HG03565 (cell line): ENCODE measurements around the gene CFAP65.

Experiments
- ATAC-seq: cut with Tn5 transposase; IDR thresholded peaks from one replicate; pipeline ENCODE4 v1.9.1; 2021; ENCODE audit warnings: mild to moderate bottlenecking, moderate library complexity; ENCODE audit not compliant: unreplicated experiment

The CFAP65 gene

GRCh38 chr2:219032051-219032745 is 9.1 kb downstream of the CFAP65 start:
- ATAC-seq = no peak

GRCh38 chr2:219031005-219031738 is 10.1 kb downstream of the CFAP65 start:
- ATAC-seq = no peak

DNA sequence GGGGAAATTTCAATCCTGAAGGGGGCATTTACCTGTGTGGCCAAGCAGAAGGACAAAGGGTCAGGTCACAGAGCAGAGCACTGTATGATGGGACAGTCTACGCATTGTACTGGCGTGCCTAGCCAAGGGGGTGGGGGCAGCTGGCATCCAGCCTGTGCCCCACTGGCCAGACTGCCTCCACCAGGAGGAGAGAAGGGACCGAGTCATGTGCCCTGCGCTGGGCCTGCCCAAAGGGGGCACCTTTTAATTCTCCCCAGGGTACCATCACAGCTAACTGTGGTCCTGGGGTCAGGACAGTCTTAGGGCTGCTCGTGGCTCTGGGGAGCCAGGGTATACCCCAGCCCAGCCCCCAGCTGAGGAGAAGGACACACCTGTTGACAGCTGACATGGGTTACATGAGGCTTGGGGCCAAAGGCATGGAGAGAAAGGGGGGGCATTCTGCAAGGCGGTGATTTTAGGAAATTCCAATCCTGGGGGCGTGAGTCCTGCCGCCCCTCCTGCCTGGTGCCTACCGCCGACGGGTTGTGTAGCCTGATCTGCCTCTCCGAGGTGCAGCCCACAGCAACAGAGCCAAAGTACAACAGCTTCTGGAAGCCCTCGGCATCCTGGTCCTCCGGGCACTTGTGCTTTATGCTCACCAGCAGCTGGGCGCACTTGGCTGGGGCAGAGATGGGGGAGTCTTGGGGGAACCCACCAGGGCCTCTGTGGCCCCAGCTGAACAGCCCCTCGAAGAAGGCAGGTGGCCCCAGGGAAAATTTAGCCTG is 11.0 kb downstream of the CFAP65 start:
- ATAC-seq = no peak

GRCh38 chr2:219029829-219030165 is 11.5 kb downstream of the CFAP65 start:
- no peak for ATAC-seq

DNA sequence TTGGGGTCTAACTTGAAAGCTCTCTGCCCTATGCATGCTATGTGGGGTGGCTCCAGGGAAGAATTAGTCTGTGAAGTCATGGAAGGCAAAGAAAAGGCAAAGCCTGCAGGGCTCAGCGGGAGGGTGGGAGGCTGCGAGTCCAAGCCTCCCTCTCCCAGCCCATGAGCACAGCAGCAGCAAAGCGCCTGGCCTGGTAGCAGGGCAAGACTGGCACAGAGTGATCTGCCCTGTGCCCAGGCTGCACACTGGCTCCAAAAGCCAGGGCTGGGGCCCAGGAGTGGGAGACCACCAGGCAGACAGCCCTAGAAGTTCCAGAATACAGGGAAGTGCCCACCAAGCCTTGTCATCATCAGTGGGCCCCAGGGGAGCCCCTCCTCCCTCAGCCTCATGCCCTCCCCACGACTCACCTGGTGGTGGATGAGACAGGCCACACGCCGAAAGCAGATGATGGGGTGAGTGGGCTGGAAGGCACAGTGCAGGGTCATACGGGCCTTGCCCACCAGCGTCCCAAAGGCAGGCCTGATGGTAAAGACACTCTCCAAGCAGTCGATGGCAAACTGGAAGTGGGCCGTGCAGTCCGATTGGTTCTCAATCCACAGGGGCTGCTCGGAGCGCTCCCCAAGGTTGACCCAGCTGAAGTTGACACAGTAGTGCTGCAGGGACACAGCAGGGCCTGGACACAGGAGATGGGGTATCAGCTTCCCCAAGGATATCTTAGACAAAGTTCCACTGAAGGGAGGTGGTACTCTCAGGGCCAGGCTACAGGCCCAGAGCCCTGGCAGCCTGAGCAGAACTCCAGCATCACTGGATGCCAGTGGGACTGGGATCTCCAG is 12.1 kb downstream of the CFAP65 start:
- no peak for ATAC-seq

- ATAC-seq = no peak
These were observed 13.2 kb downstream of the CFAP65 start for GRCh38 chr2:219028141-219028540.

DNA sequence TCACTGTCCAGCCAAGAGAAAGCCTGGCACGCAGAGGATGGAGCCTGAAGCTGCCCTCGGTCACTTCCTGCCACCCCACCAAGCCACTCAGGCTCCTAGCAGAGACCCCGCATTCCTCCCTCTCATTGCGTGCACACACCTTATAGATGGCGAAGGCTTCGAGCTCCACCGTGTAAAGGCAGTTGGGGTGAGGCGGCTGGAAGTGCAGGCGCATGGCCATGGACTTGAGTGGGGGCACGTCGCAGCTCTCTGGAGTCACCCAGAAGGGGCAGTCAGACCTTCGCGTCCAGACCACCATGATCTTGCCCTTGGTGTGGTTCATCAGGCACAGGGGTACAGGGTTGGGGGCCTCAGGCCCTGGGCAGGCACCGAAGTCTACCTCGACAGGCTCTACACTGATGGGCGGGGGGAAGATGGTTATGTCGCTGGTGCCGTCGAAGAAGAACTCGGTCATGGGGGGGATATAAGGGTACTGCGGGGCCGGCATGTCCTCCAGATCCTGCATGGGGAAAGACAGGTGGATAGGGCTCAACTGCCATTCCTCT is 13.7 kb downstream of the CFAP65 start:
- no peak for ATAC-seq

GRCh38 chr2:219026946-219027345 is 14.4 kb downstream of the CFAP65 start:
- no peak for ATAC-seq

DNA sequence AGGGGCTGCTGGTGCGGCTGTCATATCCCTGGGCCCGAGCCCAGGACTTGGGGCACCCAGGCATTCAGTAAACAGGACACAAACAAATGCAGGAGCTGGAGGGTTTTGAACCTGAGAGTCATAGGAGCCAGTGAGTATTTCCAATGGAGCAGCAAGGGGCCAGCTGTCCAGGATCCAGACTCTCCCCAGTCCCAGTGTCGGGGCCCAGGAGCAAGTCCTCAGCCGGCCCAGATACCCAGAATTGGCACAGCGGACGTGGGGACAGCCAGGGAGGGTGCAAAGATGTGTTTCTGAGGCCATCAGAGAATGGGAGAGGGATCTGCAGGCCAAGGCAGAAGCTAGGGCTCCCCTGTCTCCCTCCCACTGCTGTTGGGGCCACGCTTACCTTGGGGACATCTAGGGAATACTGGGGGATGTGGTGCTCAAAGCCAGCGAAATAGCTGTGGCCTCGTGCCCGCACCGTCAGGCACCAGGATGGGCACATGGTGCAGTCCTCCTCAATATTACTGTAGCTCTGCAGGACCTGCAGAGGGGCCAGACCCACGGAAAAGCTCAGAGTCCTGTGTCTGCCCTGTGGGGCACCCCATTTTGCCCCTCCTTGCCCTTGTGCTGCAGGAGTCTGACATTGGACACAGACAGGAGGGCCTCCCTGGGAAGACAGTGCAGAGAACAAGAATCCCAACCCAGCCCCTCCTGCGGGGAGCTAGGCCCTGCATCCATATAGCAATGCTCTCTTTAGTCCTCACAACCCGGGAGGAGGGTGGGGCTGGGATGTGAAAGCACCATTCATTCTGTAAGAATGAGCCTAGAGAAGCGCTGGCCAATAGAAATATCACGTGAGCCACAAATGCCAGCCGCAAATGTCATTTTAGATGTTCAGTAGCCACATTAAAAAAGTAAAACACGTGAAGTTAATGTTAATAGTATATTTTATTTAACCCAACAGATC is 15.4 kb downstream of the CFAP65 start:
- no peak for ATAC-seq

DNA sequence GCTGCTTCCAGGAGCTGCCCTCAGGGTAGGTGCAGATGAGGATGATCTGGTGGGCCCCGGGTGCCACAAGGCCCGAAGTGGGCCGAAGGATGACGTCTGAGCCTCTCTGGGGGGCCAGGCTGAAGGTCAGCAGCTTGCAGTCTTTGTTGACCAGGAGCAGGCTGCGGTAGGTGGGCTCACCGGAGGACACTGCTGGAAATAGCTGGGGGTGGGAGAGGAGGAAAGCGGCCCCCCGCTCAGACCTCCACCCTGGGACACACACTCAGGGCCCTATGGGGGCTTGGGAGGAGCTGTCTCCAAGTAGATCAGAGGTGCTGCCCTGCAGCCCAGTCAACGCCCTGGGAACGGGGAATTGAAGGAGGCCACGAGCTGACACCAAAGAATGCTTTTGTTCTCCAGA is 17.3 kb downstream of the CFAP65 start:
- no peak for ATAC-seq

DNA sequence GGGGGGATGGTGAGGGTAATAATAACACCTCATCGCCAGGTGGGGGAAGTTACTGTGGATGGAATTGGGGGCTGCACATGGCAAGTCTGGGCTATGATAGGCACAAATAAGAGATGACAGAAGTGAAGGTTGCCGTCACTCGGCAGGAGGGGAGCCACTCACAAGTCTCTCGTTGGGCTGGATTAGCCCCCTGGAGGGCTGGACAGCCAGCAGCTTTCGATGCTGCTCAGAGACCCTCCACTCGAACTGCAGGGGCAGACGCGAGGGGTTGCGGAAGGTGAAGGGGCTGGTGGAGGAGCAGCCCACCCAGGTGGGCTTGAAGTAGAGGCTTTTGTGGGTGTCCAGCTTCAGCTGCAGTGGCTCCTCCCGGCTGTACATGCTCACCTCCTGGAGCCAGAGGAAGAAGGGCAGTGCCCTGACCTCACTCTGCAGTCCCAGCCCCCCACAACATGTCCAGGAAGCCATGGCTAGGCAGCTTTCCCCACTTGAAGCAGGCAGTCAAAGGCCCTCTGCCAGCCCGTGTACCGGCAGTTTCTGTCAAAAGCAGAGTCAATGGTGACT is 18.2 kb downstream of the CFAP65 start:
- ATAC-seq = no peak

- ATAC-seq = no peak
These were observed 18.7 kb downstream of the CFAP65 start for GRCh38 chr2:219022616-219023015.

- no peak for ATAC-seq
These were observed 19.3 kb downstream of the CFAP65 start for GRCh38 chr2:219022041-219022440.

DNA sequence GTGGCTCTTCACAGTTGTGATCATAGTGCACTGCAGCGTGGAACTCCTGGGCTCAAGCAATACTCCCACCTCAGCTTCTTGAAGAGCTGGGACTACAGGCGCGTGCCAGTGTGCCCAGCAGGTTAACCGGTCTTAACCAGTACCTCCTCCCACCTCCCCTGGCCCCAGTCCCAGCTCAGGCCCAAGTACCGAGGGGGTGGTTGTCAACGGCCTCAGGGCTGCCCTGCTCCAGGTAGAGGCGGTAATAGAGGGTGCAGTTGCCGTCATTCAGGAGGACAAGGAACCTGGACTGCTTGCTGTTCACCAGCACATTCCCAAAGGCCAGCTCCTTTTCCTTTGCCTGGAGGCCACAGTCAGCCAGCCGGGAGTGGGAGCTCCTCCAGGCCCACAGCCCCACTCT is 19.7 kb downstream of the CFAP65 start:
- ATAC-seq = no peak

DNA sequence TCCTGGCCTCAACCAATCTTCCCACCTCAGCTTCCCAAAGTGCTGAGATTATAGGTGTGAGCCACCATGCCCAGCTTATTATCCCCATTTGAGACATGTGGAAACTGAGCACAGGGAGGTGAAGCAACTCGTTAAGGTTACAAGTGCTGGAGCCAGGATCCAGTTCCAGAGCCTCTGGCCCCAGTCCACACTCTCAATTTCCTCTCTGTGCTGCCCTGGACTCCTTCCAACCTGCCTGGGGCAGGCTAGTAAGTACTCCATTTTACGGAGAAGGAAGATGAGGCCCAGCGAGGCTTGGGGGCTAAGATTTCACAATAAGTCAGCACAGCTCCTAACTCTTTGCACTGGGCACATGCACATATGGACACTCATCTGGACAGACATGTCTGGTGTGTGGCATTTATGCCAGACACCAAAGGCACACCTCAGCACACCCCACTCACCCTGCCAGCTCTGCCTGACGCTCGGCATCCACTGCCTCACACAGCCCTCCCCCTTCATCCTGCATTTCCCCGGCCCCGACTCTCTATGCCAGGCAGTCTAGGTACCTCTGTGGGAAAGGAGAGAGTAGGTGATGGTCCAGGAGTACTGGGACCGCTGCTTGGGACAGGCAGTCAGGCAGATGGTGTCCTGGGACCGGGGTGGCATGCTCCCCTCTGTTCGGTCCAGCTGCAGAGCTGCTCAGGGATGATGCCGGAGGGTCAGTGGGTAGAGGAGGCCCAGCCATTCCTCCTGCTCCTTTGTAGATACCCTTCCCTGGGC is 20.5 kb downstream of the CFAP65 start:
- no peak for ATAC-seq

DNA sequence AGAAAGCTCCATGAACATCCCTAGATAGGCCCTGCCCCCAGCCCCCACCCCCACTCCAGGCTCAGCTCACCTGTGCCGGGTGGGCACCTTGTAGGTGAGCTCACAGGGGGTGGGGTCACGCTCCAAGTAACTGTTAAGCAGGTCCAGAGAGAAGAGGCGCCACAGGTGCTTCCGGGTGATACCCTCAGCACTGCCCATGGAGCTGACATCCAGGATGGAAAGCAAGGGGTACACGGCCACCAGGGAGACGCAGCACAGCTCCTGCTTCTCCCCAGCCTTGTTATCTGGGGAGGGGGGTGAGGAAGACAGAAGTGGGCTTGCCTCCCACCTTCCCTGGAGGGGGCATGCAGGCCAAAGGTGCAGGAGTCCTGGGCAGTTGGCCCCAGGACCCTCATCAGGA is 21.9 kb downstream of the CFAP65 start:
- no peak for ATAC-seq

- no peak for ATAC-seq
These were observed 22.6 kb downstream of the CFAP65 start for GRCh38 chr2:219018726-219019125.

- ATAC-seq = no peak
These were observed 23.0 kb downstream of the CFAP65 start for GRCh38 chr2:219018286-219018685.
